GM12878 (cell line): ENCODE results near the gene ADCY9. TPM values are rescaled to one million over a fixed set of nuclear protein-coding genes. Genes with fewer than 3 reads are reported as not detected.

Source experiments
- ATAC-seq: fragments of 200-7000 bp; cut with Tn5 transposase; 3 replicates; pipeline ENCODE4 v1.9.1; 2020; ENCODE audit warnings: mild to moderate bottlenecking, moderate library complexity
- BruUV-seq: library from RNA; stranded (reverse); fragments of 400-500 nt; replicated peaks from 2 replicates; lab custom pipeline; 2021; lab: Mats Ljungman, UMichigan
- CTCF ChIA-PET: fragments of 300-600 bp; sonication (Branson Sonifier 250); formaldehyde crosslinking; extraction: SDS; loops from one replicate; lab custom pipeline; 2021; ENCODE audit warnings: inconsistent platforms; lab: Yijun Ruan, JAX
- POLR2A ChIA-PET: fragments of 350-600 bp; formaldehyde crosslinking; extraction: SDS; loops from one replicate; lab custom pipeline; 2021; ENCODE audit warnings: inconsistent platforms; lab: Charles Lee
- RAD21 ChIA-PET: fragments of 300-600 bp; sonication (Branson Sonifier 250); formaldehyde crosslinking; loops from one replicate; lab custom pipeline; 2023; ENCODE audit warnings: antibody characterized with exemption; ENCODE audit not compliant: unreplicated experiment; lab: Charles Lee
- SMC1A ChIA-PET: fragments of 300-600 bp; sonication (Branson Sonifier 250); formaldehyde crosslinking; loops from one replicate; lab custom pipeline; 2023; ENCODE audit not compliant: unreplicated experiment, uncharacterized antibody; lab: Charles Lee
- DNase-seq: peaks from one replicate; pipeline ENCODE4 v3.0.0-alpha.2; 2011; ENCODE audit warnings: low read depth, low spot score
- FAIRE-seq: peaks from 3 replicates; lab custom pipeline; 2011; peaks lifted over from hg19 to GRCh38; lab: Jason Lieb, UNC
- H2AFZ ChIP-seq: 2 replicates; pipeline ENCODE4 v1.6.0; 2011; ENCODE audit warnings: low read depth, low read length, control low read depth; ENCODE audit not compliant: control insufficient read depth
- H3K27ac ChIP-seq: 2 replicates; pipeline ENCODE4 v1.5.1; 2011; ENCODE audit warnings: control low read depth; ENCODE audit not compliant: control insufficient read depth, insufficient read depth
- H3K27me3 ChIP-seq, 2 experiments: replicated peaks in 1 of 2; 2 replicates each; pipeline versions ENCODE4 v1.6.0 to v1.6.1; 2011; ENCODE audit warnings: low read length in 1 of 2; ENCODE audit not compliant: control insufficient read depth in 2 of 2, insufficient read depth in 2 of 2
- H3K36me3 ChIP-seq, 2 experiments: 2 replicates each; pipeline ENCODE4 v1.5.1; 2011; ENCODE audit warnings: low read length in 1 of 2; ENCODE audit not compliant: control insufficient read depth in 2 of 2, insufficient read depth in 2 of 2
- H3K4me1 ChIP-seq: 2 replicates; pipeline ENCODE4 v1.6.1; 2011; ENCODE audit warnings: mild to moderate bottlenecking, low read length, moderate library complexity, mixed read lengths; ENCODE audit not compliant: control insufficient read depth, insufficient read depth
- H3K4me2 ChIP-seq: 2 replicates; pipeline ENCODE4 v1.6.0; 2011; ENCODE audit warnings: control low read depth; ENCODE audit not compliant: control insufficient read depth, insufficient read depth
- H3K4me3 ChIP-seq: fragments of 200-600 bp; sonication (generic); 2 replicates; pipeline ENCODE4 v1.5.1; 2016
- H3K79me2 ChIP-seq: 2 replicates; pipeline ENCODE4 v1.6.0; 2011; ENCODE audit warnings: low read length; ENCODE audit not compliant: control insufficient read depth, insufficient read depth
- H3K9ac ChIP-seq: 2 replicates; pipeline ENCODE4 v1.8.0; 2011; ENCODE audit warnings: low read length, control low read depth, mixed read lengths; ENCODE audit not compliant: control insufficient read depth, insufficient read depth
- H3K9me3 ChIP-seq: replicated peaks from 3 replicates; pipeline ENCODE4 v1.5.1; 2011; ENCODE audit warnings: mild to moderate bottlenecking, low read length; ENCODE audit not compliant: control insufficient read depth, insufficient read depth
- H4K20me1 ChIP-seq: 2 replicates; pipeline ENCODE4 v1.6.0; 2011; ENCODE audit not compliant: control insufficient read depth, insufficient read depth
- CBX5 ChIP-seq: sonication (generic); IDR thresholded peaks from 2 replicates; pipeline ENCODE4 v1.6.1; 2016; ENCODE audit warnings: low read depth, moderate library complexity, mild to moderate bottlenecking, inconsistent platforms
- CHD4 ChIP-seq: fragments of 200-600 bp; sonication (generic); IDR thresholded peaks from 2 replicates; pipeline ENCODE4 v1.6.1; 2016; ENCODE audit warnings: mild to moderate bottlenecking
- CREM ChIP-seq: IDR thresholded peaks from 2 replicates; pipeline ENCODE4 v1.6.1; 2014; ENCODE audit warnings: antibody characterized with exemption, low read depth
- EED ChIP-seq: sonication (generic); IDR thresholded peaks from 2 replicates; pipeline ENCODE4 v1.6.1; 2016; ENCODE audit warnings: antibody characterized with exemption, low read depth
- LARP7 ChIP-seq: fragments of 450-650 bp; IDR thresholded peaks from 2 replicates; pipeline ENCODE4 v1.6.1; 2017; ENCODE audit warnings: mild to moderate bottlenecking
- RUNX3 ChIP-seq: IDR thresholded peaks from 2 replicates; pipeline ENCODE4 v1.6.1; 2012; ENCODE audit warnings: low read length, inconsistent platforms
- SMAD1 ChIP-seq: fragments of 450-650 bp; IDR thresholded peaks from 2 replicates; pipeline ENCODE4 v1.6.1; 2018; ENCODE audit warnings: mild to moderate bottlenecking, low read depth; ENCODE audit not compliant: partially characterized antibody
- TBL1XR1 ChIP-seq: IDR thresholded peaks from 2 replicates; pipeline ENCODE4 v1.6.1; 2012; ENCODE audit warnings: low read depth, low read length, improper control_type of control experiment
- TCF3 ChIP-seq: IDR thresholded peaks from 2 replicates; pipeline ENCODE4 v1.6.1; 2012; ENCODE audit warnings: low read depth, mild to moderate bottlenecking, low read length, borderline replicate concordance; ENCODE audit not compliant: insufficient read depth
- ZSCAN29 ChIP-seq: fragments of 450-650 bp; IDR thresholded peaks from 2 replicates; pipeline ENCODE4 v1.6.1; 2017; ENCODE audit warnings: mild to moderate bottlenecking, moderate library complexity
- WGBS: methylation state at CpG from one replicate; pipeline ENCODE4 v1.1.6; 2016; ENCODE audit warnings: low lambda C conversion rate; ENCODE audit not compliant: insufficient replicate concordance, insufficient coverage; ENCODE audit errors: missing lambda C conversion rate; 5-methylcytosine and 5-hydroxymethylcytosine counted together
- in situ Hi-C: fragments of 300-500 bp; cut with MboI; formaldehyde crosslinking; loops from 9 replicates; pipeline ENCODE4 v1.14.3; 2018; ENCODE audit warnings: mixed read lengths
- intact Hi-C: fragments of 100-400 bp; cut with micrococcal nuclease; formaldehyde crosslinking; loops from one replicate; pipeline ENCODE4 v1.14.2; 2022; ENCODE audit not compliant: unreplicated experiment
- polyA plus RNA-seq, 11 experiments: library from polyadenylated mRNA; depleted of rRNA in 4 of 11; unstranded in 6 of 11; stranded (reverse) in 5 of 11; fragments of >200 nt; fragmentation: Nextera tagmentation in 4 of 11; fragmentation: Illumina TruSeq in 1 of 11; extraction: Ambion mirVana in 4 of 11; extraction: Trizol in 1 of 11; gene quantifications; 1 replicate in 1 of 11; 2 replicates in 10 of 11; pipeline versions ENCODE4 v1.2.1 to v1.2.3, GENCODE V29; 2011 to 2016; ENCODE audit warnings: inconsistent platforms in 2 of 11, missing spikeins in 2 of 11, low read depth in 1 of 11
- total RNA-seq, 4 experiments: library from RNA; depleted of rRNA in 3 of 4; stranded (reverse); fragments of >200 nt in 3 of 4; fragmentation: Illumina TruSeq in 1 of 4; extraction: Trizol in 1 of 4; gene quantifications; 2 replicates each; pipeline versions ENCODE4 v1.2.1 to v1.2.3, GENCODE V29; 2013 to 2021
- TF ChIP-seq, protein P1 (sequence below): fragments of 450-650 bp; formaldehyde crosslinking; IDR thresholded peaks from 2 replicates; pipeline ENCODE4 v1.5.0; 2022; ENCODE audit warnings: mild to moderate bottlenecking, missing genetic modification characterization
- TF ChIP-seq, protein P2 (sequence below): fragments of 450-650 bp; conservative IDR thresholded peaks from 2 replicates; pipeline ENCODE4 v1.6.1; 2017; ENCODE audit warnings: mild to moderate bottlenecking, moderate library complexity

ADCY9 gene
- total and polyA plus RNA-seq, 10 of the 15 experiments (the other 5 are each of a cell fraction or from before 2014, with no cell fraction given): 0.09 to 0.41 (median 0.15) TPM; not detected in 3

DNA sequence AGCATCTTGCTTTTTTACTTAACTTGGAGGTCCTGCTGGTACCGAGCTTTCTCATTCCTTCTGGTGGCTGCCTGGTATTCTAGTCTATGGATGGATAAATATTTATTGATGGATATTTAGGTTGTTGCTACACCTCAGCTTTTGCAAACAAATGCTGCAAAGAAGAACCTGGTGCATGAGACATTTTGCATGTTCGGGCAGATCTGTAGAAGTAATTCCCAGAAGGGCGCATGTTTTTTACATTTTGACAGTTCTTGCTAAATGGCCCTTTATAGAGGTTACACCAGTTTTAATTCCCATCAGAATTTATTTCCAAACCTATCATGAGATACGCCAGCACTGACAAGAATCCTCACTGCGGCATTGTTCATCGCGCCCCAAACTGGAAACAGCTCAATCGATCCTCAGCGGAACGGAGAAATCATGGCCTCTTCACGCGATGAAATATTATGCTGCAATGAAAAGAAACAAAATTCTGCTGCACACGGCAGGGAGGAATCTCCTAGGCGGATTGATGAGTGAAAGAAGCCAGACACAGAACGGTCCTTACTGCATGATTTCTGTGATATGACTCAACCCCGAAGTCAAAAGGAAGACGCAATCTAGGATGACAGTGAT is 167.8 kb downstream of the ADCY9 start:
- no peak overlapping the region for H3K4me2 ChIP-seq
- no peak overlapping the region for H2AFZ ChIP-seq
- BruUV-seq: no TSS peak
- WGBS: 79% methylated on average over 17 of the region's 17 CpGs
- ChIA-PET SMC1A (no interaction called here), POLR2A (no interaction called here), CTCF (interaction anchor here (1.0 kb wide), 1 partner anchor 10 kb away, joined by 4 read pairs; no protein-coding TSS in a partner anchor), RAD21 (no interaction called here)
- H3K9me3 ChIP-seq: no peaks in the 10 kb centered on the region
- H3K36me3 ChIP-seq: no peaks in the 10 kb centered on the region
- H4K20me1 ChIP-seq: no peaks in the 10 kb centered on the region
- H3K9ac ChIP-seq: no peak overlapping the region
- H3K27me3 ChIP-seq: no peaks in the 10 kb centered on the region
- intact Hi-C loops: no loop called here
- no peaks in the 10 kb centered on the region for H3K79me2 ChIP-seq
- no peaks in the 10 kb centered on the region for H3K4me1 ChIP-seq
- ATAC-seq: no peak
- in situ Hi-C loops: no loop called here
- DNase-seq: no peak
- no peak overlapping the region for H3K4me3 ChIP-seq
- no peak for FAIRE-seq
- H3K27ac ChIP-seq: no peak overlapping the region
- TF ChIP-seq LARP7: no peak

GRCh38 chr16:3946604-3947180 is 169.6 kb downstream of the ADCY9 start:
- ChIA-PET POLR2A (no interaction called here), SMC1A (no interaction called here), RAD21 (no interaction called here), CTCF (no interaction called here)
- H2AFZ ChIP-seq: no peak overlapping the region
- BruUV-seq: no TSS peak
- no peaks in the 10 kb centered on the region for H3K36me3 ChIP-seq
- no peaks in the 10 kb centered on the region for H4K20me1 ChIP-seq
- no peaks in the 10 kb centered on the region for H3K79me2 ChIP-seq
- no peaks in the 10 kb centered on the region for H3K4me1 ChIP-seq
- in situ Hi-C loops (no loop called here), intact Hi-C loops (no loop called here)
- no peak overlapping the region for H3K4me3 ChIP-seq
- H3K4me2 ChIP-seq: no peak overlapping the region
- H3K27ac ChIP-seq: no peak overlapping the region
- ATAC-seq (no peak), DNase-seq (no peak), FAIRE-seq (no peak)
- no peak overlapping the region for H3K9ac ChIP-seq
- no peaks in the 10 kb centered on the region for H3K27me3 ChIP-seq
- WGBS: 53% methylated on average over 20 of the region's 20 CpGs
- no peaks in the 10 kb centered on the region for H3K9me3 ChIP-seq
- TF ChIP-seq ZSCAN29 (no peak), CBX5 (no peak), RUNX3 (no peak), CREM (no peak), EED (no peak), TCF3 (no peak), SMAD1 (no peak), CHD4 (no peak), TBL1XR1 (no peak)
- TF ChIP-seq, protein P1, sequence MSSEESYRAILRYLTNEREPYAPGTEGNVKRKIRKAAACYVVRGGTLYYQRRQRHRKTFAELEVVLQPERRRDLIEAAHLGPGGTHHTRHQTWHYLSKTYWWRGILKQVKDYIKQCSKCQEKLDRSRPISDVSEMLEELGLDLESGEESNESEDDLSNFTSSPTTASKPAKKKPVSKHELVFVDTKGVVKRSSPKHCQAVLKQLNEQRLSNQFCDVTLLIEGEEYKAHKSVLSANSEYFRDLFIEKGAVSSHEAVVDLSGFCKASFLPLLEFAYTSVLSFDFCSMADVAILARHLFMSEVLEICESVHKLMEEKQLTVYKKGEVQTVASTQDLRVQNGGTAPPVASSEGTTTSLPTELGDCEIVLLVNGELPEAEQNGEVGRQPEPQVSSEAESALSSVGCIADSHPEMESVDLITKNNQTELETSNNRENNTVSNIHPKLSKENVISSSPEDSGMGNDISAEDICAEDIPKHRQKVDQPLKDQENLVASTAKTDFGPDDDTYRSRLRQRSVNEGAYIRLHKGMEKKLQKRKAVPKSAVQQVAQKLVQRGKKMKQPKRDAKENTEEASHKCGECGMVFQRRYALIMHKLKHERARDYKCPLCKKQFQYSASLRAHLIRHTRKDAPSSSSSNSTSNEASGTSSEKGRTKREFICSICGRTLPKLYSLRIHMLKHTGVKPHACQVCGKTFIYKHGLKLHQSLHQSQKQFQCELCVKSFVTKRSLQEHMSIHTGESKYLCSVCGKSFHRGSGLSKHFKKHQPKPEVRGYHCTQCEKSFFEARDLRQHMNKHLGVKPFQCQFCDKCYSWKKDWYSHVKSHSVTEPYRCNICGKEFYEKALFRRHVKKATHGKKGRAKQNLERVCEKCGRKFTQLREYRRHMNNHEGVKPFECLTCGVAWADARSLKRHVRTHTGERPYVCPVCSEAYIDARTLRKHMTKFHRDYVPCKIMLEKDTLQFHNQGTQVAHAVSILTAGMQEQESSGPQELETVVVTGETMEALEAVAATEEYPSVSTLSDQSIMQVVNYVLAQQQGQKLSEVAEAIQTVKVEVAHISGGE (CRISPR knock-in tag): no peak
- TF ChIP-seq, protein P2, sequence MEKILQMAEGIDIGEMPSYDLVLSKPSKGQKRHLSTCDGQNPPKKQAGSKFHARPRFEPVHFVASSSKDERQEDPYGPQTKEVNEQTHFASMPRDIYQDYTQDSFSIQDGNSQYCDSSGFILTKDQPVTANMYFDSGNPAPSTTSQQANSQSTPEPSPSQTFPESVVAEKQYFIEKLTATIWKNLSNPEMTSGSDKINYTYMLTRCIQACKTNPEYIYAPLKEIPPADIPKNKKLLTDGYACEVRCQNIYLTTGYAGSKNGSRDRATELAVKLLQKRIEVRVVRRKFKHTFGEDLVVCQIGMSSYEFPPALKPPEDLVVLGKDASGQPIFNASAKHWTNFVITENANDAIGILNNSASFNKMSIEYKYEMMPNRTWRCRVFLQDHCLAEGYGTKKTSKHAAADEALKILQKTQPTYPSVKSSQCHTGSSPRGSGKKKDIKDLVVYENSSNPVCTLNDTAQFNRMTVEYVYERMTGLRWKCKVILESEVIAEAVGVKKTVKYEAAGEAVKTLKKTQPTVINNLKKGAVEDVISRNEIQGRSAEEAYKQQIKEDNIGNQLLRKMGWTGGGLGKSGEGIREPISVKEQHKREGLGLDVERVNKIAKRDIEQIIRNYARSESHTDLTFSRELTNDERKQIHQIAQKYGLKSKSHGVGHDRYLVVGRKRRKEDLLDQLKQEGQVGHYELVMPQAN: no peak
